GM21447 (cell line): ENCODE data around the gene PKP2.

Source experiments
- ATAC-seq: cut with Tn5 transposase; IDR thresholded peaks from one replicate; pipeline ENCODE4 v1.9.1; 2021; ENCODE audit not compliant: unreplicated experiment

PKP2 gene

GRCh38 chr12:32896432-32897280 lies at the start of gene PKP2:
TSS of gene PKP2 (minus strand) at chr12:32896777. CDS start at chr12:32896731, 46 bp downstream.
- peak; percentile 50 for ATAC-seq

GRCh38 chr12:32944195-32944594 lies 47.6 kb upstream of the PKP2 start:
- no peak for ATAC-seq

- no peak for ATAC-seq
Measured at GRCh38 chr12:32939801-32940200, 43.2 kb upstream of the PKP2 start.

- no peak for ATAC-seq
Measured at GRCh38 chr12:32926963-32927362, 30.4 kb upstream of the PKP2 start.

- ATAC-seq, result no peak
Measured at GRCh38 chr12:32926356-32926755, 29.8 kb upstream of the PKP2 start.

GRCh38 chr12:32922546-32923297 lies 26.1 kb upstream of the PKP2 start:
- ATAC-seq, result no peak

GRCh38 chr12:32921397-32921796 lies 24.8 kb upstream of the PKP2 start:
- no peak for ATAC-seq

GRCh38 chr12:32920506-32921085 lies 24.0 kb upstream of the PKP2 start:
- no peak for ATAC-seq

- no peak for ATAC-seq
Measured at GRCh38 chr12:32918890-32919801, 22.6 kb upstream of the PKP2 start.

- ATAC-seq, result no peak
Measured at GRCh38 chr12:32917094-32917611, 20.6 kb upstream of the PKP2 start.

GRCh38 chr12:32907898-32908476 lies 11.4 kb upstream of the PKP2 start:
- no peak for ATAC-seq

- ATAC-seq, result no peak
Measured at GRCh38 chr12:32907166-32907565, 10.6 kb upstream of the PKP2 start.

GRCh38 chr12:32906399-32907165 lies 10.0 kb upstream of the PKP2 start:
- peak; percentile 99 for ATAC-seq

- ATAC-seq, result no peak
Measured at GRCh38 chr12:32903763-32904162, 7.2 kb upstream of the PKP2 start.

- no peak for ATAC-seq
Measured at GRCh38 chr12:32903318-32903717, 6.7 kb upstream of the PKP2 start.

- ATAC-seq, result no peak
Measured at GRCh38 chr12:32902287-32902997, 5.9 kb upstream of the PKP2 start.

GRCh38 chr12:32901553-32901952 lies 5.0 kb upstream of the PKP2 start:
- ATAC-seq, result no peak

- no peak for ATAC-seq
Measured at GRCh38 chr12:32897687-32898573, 1.4 kb upstream of the PKP2 start.
